Measurements from ENCODE around the gene KANSL1. TPM values are rescaled to one million over a fixed set of nuclear protein-coding genes. Genes with fewer than 3 reads are reported as not detected.

Gene KANSL1
- polyA plus RNA-seq, 1 of the 3 experiments (the other 2 are of a cell fraction), result 10.0 TPM

DNA sequence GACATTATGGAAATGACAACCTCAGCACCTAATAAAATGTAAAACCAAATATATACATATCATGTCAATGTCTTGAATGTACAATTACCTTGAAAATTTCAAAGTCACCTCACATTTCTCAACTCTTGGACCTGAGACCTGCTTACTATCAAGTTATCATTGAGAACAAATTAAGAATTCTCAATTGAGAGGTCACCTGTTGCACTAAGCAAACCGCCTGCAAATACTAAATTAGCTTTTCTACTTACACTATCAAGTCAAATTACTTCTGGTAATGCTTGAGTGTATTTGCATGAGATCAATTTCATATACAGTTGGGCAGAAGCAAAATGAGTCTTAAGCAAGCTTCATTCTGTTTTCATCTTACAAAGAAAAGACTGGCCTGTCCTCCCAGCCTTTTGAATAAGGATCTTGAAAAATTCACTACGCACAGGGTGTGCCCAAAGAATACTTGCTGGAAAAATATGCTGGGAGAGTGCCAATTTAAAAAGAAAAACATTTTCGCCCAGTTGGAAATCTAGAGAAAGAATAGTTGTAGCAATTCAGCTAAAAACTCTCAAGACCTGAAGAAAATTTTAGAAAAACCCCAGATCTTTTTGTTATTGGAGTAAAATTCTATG, 35.7 kb downstream of the KANSL1 start:
- TF ChIP-seq ELF1 (IDR thresholded peaks at IDR 0.05) (no peak), SMC3 (IDR thresholded peaks at IDR 0.05; ENCODE audit: low read depth, low read length) (no peak), EZH2phosphoT487 (IDR thresholded peaks at IDR 0.05; ENCODE audit: borderline replicate concordance, low read depth) (no peak), NFIC (IDR thresholded peaks at IDR 0.05; ENCODE audit: borderline replicate concordance) (no peak), FOXJ3 (CRISPR knock-in tag; IDR thresholded peaks at IDR 0.05) (no peak), TCF12 (IDR thresholded peaks at IDR 0.05) (no peak), GATA2 (CRISPR knock-in tag; IDR thresholded peaks at IDR 0.05) (no peak), FOSL2 (IDR thresholded peaks at IDR 0.05; ENCODE audit: borderline replicate concordance, low read depth) (no peak), YY1 (IDR thresholded peaks at IDR 0.05; ENCODE audit: low read depth) (no peak), MEF2A (IDR thresholded peaks at IDR 0.05; ENCODE audit: borderline replicate concordance, low read depth) (no peak), SIN3A (IDR thresholded peaks at IDR 0.05; ENCODE audit: borderline replicate concordance, low read depth, low read length) (no peak), TAF1 (IDR thresholded peaks at IDR 0.05; ENCODE audit: borderline replicate concordance, low read depth, low read length) (no peak), RFX5 (IDR thresholded peaks at IDR 0.05; ENCODE audit: low read length) (no peak), MXI1 (IDR thresholded peaks at IDR 0.05; ENCODE audit: low read depth, low read length) (no peak)
- TF ChIP-seq, protein P1, sequence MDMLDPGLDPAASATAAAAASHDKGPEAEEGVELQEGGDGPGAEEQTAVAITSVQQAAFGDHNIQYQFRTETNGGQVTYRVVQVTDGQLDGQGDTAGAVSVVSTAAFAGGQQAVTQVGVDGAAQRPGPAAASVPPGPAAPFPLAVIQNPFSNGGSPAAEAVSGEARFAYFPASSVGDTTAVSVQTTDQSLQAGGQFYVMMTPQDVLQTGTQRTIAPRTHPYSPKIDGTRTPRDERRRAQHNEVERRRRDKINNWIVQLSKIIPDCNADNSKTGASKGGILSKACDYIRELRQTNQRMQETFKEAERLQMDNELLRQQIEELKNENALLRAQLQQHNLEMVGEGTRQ (IDR thresholded peaks at IDR 0.05; ENCODE audit: borderline replicate concordance, low read depth, low read length), result no peak
- TF ChIP-seq, protein P2, sequence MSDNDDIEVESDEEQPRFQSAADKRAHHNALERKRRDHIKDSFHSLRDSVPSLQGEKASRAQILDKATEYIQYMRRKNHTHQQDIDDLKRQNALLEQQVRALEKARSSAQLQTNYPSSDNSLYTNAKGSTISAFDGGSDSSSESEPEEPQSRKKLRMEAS (IDR thresholded peaks at IDR 0.05; ENCODE audit: low read depth), result no peak
- TF ChIP-seq, protein P3, sequence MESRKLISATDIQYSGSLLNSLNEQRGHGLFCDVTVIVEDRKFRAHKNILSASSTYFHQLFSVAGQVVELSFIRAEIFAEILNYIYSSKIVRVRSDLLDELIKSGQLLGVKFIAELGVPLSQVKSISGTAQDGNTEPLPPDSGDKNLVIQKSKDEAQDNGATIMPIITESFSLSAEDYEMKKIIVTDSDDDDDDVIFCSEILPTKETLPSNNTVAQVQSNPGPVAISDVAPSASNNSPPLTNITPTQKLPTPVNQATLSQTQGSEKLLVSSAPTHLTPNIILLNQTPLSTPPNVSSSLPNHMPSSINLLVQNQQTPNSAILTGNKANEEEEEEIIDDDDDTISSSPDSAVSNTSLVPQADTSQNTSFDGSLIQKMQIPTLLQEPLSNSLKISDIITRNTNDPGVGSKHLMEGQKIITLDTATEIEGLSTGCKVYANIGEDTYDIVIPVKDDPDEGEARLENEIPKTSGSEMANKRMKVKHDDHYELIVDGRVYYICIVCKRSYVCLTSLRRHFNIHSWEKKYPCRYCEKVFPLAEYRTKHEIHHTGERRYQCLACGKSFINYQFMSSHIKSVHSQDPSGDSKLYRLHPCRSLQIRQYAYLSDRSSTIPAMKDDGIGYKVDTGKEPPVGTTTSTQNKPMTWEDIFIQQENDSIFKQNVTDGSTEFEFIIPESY (IDR thresholded peaks at IDR 0.05; ENCODE audit: borderline replicate concordance, low read depth), result no peak
- TF ChIP-seq, protein P4, sequence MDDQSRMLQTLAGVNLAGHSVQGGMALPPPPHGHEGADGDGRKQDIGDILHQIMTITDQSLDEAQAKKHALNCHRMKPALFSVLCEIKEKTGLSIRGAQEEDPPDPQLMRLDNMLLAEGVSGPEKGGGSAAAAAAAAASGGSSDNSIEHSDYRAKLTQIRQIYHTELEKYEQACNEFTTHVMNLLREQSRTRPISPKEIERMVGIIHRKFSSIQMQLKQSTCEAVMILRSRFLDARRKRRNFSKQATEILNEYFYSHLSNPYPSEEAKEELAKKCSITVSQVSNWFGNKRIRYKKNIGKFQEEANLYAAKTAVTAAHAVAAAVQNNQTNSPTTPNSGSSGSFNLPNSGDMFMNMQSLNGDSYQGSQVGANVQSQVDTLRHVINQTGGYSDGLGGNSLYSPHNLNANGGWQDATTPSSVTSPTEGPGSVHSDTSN (IDR thresholded peaks at IDR 0.05), result no peak
- TF ChIP-seq, protein P5, sequence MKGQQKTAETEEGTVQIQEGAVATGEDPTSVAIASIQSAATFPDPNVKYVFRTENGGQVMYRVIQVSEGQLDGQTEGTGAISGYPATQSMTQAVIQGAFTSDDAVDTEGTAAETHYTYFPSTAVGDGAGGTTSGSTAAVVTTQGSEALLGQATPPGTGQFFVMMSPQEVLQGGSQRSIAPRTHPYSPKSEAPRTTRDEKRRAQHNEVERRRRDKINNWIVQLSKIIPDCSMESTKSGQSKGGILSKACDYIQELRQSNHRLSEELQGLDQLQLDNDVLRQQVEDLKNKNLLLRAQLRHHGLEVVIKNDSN (IDR thresholded peaks at IDR 0.05; ENCODE audit: borderline replicate concordance, low read depth), result no peak
- WGBS (ENCODE audit: low lambda C conversion rate), result 94% methylated on average over 3 of the region's 3 CpGs
- Histone ChIP-seq H3K4me1 (ENCODE audit: control insufficient read depth in 1 of 2, insufficient read depth in 2 of 2, low read depth in 1 of 2, low read length in 1 of 2) (peaks cover 10 to 41% of the 10 kb centered on the region in 2 experiments; a peak in 3 of 4 replicates), H3K27me3 (ENCODE audit: insufficient read depth) (no peaks in the 10 kb centered on the region), H3K79me2 (ENCODE audit: insufficient read depth) (peaks cover 100% of the 10 kb centered on the region), H3K27ac (ENCODE audit: low read depth in 2 of 2, low read length in 1 of 2) (peak overlapping the region in 1 of 2 experiments; percentile 12; a peak in 1 of 4 replicates), H3K9me2 (no peaks in the 10 kb centered on the region), H3F3A (replicated peaks; ENCODE audit: insufficient read depth) (peaks cover 29% of the 10 kb centered on the region), H3K9me3 (no peaks in the 10 kb centered on the region), H4K20me1 (ENCODE audit: insufficient read depth) (peaks cover 100% of the 10 kb centered on the region), H3K4me2 (0 out of 2 replicates have a peak overlapping the region, but pooled peaks have one; percentile 13), H3K9ac (no peak overlapping the region), H3K36me3 (replicated peaks in 1 of 2; ENCODE audit: control insufficient read depth in 1 of 2, insufficient read depth in 2 of 2, low read length in 1 of 2) (peaks cover 0 to 13% of the 10 kb centered on the region in 2 experiments), H3K4me3 (ENCODE audit: low read depth in 2 of 2, low read length in 1 of 2) (no peak overlapping the region), H2AFZ (ENCODE audit: low read depth) (no peak overlapping the region)
- CTCF ChIA-PET, result interaction anchor here (1.0 to 1.7 kb wide), 3 partner anchors 24 to 114 kb away, joined by 3 to 6 read pairs (median 4); partner anchors contain the start of gene KANSL1
- DNase-seq, result no peak
- POLR2A ChIA-PET, result no interaction called here
